HFF-Myc (cell line): ENCODE data around the gene ZNF423.

Experiments
- DNase-seq: peaks from one replicate; pipeline ENCODE4 v3.0.0-alpha.2; 2011; ENCODE audit warnings: low read depth; ENCODE audit errors: extremely low read depth
- H3K4me3 ChIP-seq: replicated peaks from 2 replicates; pipeline ENCODE4 v1.5.1; 2011; ENCODE audit warnings: low read depth, mild to moderate bottlenecking, control low read depth, low read length
- TF ChIP-seq, protein P1 (sequence below): IDR thresholded peaks from 2 replicates; pipeline ENCODE4 v1.5.1; 2012; ENCODE audit warnings: mild to moderate bottlenecking, low read depth, low read length, control low read depth; ENCODE audit errors: missing control alignments

Gene ZNF423

DNA sequence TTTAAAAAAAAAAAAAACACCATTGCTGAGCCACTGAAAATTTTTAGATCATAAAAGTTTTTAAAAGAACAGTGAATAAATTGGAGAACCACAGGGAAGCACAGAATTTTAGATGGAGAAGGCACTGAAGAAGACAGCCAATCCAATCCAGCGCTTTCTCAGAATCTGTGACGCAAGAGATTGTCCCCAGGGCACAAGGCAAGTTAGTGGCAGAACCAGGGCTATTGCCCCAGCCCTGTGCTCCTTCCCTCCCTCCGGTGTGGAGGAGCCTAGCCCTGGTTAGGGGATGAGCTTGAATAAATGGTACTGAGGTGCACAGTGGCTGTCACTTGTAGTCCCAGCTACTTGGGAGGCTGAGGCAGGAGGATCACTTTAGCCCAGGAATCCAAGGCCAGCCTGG is 108.3 kb downstream of the ZNF423 start:
- DNase-seq = no peak
- no peak overlapping the region for H3K4me3 ChIP-seq
- TF ChIP-seq, protein P1, sequence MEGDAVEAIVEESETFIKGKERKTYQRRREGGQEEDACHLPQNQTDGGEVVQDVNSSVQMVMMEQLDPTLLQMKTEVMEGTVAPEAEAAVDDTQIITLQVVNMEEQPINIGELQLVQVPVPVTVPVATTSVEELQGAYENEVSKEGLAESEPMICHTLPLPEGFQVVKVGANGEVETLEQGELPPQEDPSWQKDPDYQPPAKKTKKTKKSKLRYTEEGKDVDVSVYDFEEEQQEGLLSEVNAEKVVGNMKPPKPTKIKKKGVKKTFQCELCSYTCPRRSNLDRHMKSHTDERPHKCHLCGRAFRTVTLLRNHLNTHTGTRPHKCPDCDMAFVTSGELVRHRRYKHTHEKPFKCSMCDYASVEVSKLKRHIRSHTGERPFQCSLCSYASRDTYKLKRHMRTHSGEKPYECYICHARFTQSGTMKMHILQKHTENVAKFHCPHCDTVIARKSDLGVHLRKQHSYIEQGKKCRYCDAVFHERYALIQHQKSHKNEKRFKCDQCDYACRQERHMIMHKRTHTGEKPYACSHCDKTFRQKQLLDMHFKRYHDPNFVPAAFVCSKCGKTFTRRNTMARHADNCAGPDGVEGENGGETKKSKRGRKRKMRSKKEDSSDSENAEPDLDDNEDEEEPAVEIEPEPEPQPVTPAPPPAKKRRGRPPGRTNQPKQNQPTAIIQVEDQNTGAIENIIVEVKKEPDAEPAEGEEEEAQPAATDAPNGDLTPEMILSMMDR = no peak

DNA sequence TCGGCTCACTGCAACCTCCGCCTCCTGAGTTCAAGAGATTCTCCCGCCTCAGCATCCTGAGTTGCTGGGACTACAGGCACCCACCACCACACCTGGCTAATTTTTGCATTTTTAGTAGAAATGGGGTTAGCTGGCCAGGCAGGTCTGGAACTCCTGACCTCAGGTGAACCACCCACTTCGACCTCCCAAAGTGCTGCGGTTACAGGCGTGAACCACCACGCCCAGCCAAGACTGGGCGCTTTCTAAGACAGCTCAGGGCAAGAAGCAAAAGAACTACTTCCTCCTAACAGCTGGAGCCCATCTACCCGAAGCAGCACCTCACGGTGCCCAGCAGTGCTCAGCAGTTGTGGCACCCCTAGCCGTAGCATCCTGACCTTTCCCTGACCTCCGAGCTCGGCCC is 109.4 kb downstream of the ZNF423 start:
- TF ChIP-seq, protein P1 = no peak

DNA sequence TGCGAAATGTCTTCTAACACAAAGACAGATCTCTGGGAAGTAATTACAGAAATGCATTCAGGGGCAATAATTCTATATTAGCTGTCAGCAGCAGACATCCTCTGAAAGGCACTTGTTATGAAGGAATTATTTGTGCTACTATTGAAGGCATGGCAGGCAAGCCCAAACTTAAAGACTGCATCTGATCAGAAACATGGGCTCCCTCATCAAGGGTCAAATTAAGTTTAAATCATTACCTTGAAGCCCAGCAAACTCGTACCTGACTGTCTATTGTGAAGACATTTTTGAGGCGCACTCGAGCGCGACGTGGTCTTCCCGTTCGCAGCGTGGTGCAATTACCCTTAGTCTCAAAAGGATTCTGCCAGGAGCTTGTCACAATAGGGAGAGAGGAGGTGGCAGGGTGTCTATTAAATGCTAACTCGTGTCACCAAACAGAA is 110.6 kb downstream of the ZNF423 start:
- no peak overlapping the region for H3K4me3 ChIP-seq
- TF ChIP-seq, protein P1 = no peak
- no peak for DNase-seq

More for the DNA sequence above, 109.4 kb downstream of the ZNF423 start:
- no peak overlapping the region for H3K4me3 ChIP-seq
- no peak for DNase-seq

DNA sequence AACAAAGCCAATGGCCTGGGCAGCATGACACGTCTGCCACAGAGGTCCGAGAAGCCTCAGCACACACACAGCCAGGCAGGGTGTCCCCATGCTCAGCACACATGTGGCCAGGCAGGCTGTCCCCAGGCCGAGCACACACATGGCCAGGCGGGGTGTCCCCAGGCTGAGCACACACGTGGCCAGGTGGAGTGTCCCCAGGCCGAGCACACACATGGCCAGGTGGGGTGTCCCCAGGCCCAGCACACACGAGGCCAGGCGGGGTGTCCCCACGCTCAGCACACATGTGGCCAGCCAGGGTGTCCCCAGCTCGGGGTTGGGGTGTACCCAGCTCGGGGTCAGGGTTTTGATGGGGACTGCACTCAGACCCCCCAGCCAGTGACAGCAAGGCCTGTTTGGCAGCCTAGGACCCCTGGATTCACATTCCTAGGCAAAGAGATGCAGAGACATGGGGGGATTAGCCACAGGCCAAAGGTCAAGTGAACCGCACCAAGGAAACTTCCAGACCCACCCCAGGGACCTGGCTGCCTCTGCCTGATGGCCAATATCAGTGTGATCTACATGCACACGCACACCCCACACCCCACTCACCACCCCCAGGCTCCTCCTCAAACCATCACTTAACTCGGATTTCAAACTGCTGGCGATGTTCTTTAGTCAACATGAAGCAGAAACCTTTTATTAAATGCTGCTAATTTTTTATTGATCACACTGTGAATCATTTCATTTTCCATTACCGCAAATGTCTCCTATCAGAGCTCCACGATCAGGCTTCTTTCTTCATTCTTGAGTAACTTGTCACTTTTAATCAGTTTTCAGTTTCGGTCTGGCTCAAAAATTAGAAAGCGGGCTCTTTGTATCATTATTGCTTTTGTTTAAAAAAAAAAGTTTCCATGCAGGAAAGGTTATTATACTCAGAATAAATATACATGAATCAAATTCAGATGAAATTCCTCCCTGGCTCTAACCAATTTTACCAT is 111.4 kb downstream of the ZNF423 start:
- H3K4me3 ChIP-seq = no peak overlapping the region
- TF ChIP-seq, protein P1 = no peak
- DNase-seq = no peak

DNA sequence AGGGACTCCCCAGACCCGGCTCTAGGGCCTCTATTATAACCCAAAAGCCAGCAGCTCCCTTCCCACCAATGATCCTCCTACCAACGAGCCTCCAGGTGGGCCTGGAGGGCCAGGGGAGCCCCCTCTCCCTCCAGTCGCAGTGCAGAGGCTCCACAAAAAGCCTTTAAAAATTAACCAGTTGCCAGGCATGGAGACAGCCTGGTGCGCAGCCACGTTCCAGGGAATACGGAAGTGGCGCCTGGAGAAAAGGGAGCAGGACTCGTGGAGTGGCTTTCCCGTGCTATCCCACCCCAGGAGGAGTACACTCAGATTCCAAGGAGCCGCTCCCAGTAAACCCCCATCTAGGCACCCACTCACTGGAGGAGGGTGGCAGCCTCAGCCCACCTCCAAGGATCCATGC is 112.3 kb downstream of the ZNF423 start:
- TF ChIP-seq, protein P1 = no peak
- H3K4me3 ChIP-seq = no peak overlapping the region
- DNase-seq = no peak

DNA sequence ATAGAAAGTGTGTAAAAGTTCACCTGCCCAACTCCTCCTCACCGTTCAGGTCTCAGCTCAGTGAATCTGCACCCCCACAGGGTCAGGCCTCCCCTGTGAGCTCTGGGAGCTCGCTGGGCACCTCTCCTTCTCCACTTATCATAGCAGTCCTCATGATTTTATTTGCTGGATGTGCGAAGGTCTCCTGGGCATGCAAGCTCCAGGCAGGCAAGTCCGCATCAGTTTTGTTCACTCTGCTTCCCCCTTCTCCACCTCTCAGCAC is 112.8 kb downstream of the ZNF423 start:
- no peak overlapping the region for H3K4me3 ChIP-seq
- DNase-seq = no peak
- TF ChIP-seq, protein P1 = no peak
